GM18870 (cell line): Measurements from ENCODE around the gene SPEM3.
"Not testable (repeated sequence)": the region's sequence is repeated elsewhere in the genome, so short reads cannot be mapped to it uniquely, and the experiment has no call there.

Experiments used
- ATAC-seq: cut with Tn5 transposase; IDR thresholded peaks from one replicate; pipeline ENCODE4 v1.9.1; 2021; ENCODE audit warnings: moderate library complexity; ENCODE audit not compliant: unreplicated experiment

The SPEM3 gene

DNA sequence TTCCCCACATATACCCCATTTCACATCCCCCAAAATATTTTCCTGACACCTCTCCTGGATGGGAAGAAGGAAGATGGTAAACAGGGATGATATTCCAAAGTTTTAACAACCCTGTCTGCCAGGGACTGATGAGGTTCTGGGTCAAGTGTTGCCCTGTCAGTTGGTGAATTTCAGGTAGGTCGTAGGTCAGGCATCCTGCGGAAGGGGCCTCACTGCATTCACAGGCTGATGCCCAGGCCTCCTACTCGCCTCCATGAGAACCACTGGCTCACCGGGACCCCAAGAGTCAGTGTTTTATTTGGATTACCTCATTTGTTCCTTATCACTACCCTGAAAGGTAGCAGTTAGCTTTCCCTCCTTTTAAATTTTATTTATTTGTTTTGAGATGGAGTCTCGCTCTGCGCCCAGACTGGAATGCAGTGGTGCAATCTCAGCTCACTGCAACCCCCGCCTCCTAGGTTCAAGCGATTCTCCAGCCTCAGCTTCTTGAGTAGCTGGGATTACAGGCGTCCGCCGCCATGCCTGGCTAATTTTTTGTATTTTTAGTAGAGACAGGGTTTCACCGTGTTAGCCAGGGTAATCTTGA, 40.2 kb downstream of the SPEM3 start:
- ATAC-seq, result no peak

DNA sequence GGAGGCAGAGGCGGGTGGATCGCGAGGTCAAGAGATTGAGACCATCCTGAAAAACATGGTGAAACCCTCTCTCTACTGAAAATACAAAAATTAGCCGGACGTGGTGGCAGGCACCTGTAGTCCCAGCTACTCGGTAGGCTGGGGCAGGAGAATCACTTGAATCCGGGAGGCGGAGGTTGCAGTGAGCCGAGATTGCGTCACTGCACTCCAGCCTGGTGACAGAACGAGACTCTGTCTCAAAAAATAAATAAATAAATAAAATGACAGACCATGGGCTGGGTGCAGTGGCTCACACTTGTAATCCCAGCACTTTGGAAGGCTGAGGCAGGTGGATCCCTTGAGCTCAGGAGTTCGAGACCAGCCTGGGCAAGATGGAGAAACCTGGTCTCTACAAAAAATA, 41.2 kb downstream of the SPEM3 start:
- ATAC-seq, result not testable (repeated sequence)

DNA sequence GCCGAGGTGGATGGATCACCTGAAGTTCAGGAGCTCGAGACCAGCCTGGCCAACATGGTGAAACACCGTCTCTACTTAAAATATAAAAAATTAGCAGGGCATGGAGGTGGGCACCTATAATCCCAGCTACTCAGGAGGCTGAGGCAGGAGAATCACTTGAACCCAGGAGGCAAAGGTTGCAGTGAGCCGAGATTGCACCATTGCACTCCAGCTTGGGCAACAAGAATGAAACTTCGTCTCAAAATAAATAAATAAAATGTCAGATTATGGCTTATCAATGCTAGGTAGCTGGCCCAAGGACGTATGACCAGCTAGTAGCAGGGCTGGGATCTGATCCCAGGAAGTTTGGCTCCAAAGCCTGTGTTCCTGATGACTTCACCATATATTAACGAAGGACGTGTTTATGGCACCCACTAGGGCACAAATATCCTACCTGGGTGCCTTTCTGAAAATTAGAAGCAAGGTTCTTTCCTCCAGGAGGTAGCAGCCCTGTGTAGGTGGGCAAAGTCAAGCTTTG, 41.9 kb downstream of the SPEM3 start:
- ATAC-seq, result not testable (repeated sequence)

DNA sequence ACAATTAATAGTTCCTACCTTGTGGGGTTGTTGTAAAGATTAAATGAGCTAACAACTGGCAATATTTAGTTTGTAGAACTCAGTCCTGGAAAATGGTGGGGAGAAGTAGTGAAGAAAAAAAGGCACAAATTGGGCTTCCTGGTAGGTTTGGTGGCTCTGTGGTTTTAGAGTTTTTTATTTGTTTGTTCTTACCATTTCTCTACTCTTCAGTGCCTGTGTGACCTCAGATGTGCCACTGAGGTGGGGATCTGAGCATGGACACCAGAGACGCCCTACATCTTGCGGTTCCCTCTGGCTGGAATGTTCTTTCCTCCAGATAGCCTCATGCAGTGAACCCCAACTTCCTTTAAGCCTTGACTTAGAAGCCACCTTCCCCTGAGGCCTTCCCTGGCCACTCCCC, 43.1 kb downstream of the SPEM3 start:
- no peak for ATAC-seq

GRCh38 chr17:7474767-7475166, 46.1 kb downstream of the SPEM3 start:
- ATAC-seq, result not testable (repeated sequence)

GRCh38 chr17:7475764-7476422, 47.2 kb downstream of the SPEM3 start:
- ATAC-seq, result no peak

DNA sequence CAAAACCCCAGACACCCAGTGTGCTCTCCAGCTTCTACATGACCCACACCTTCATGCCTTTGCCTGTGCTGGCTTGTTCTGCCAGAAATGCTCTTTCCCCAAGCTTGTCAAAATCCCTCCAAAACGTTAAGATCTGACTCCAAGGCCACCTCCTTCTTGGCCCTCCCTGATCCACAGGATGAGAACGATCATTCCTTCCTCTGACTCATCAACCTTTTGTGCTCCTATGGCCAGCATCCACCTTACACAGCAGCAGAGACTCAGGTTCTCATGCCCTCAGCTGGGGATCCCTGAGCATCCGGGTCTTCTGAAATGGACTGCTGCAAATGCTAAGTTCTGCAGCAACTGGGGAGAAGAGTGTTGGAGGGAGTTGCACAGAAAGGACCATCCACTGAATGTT, 47.8 kb downstream of the SPEM3 start:
- no peak for ATAC-seq

DNA sequence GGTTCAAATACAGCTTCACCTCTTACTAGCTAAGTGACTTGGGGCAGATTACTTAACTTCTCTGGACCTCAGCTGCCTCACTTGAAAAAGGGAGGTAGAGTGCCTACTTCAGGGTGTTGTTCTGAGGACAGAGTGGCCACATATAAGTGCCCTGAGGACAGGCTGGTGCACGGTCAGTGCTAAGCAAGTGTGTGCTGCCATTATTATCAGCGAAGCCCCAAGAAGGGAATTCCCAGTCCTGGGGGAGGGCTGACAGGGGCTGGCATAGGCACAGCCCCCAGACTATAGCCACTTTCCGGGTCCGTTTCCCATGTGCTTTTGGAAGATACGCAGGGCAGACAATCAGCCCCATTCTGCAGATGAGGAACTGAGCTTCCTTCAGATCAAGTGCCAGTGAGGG, 48.3 kb downstream of the SPEM3 start:
- no peak for ATAC-seq

GRCh38 chr17:7477392-7478275, 49.0 kb downstream of the SPEM3 start:
- no peak for ATAC-seq

DNA sequence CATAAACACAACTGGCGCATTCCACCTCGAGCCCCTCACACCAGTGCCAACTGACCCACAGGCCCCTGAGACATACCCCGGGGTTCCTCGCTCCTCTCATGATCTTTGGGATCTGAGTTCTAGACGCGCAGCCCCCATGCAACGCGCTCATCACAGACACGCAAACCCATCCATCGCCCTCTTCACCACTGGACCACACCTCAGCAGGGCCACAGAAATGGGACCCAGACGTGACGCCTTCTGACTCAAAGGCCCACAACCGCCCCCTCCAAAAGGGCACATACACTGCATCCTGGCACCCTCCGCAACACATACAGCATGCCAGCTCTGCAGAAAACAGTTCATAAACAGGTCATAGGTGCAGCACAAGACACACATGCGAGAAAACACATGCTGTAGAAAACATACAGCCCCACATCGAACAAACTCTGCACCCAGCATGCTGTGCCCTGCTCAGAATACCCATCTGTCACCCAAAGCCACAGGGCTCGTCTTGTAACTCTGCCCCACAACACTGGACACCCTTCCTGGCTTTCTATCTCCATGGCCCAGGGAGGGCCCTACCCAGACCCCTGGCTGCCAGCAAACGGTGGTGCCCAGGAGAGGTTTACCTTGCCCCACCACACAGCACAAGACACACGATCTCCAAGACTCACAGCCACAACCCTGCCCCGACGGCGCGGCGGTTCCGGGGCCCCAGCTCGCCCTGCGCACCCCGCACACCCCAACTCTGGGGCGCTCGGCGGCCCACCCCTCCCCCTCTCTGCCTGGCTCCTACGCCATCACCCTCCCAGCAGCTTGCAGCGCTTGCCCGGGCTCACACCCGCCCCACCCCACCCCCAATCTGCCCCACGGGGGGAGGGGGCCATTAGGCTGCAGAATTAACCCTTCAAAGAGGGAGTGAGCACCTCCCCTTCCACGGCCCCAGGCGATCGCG, 49.9 kb downstream of the SPEM3 start:
- no peak for ATAC-seq

GRCh38 chr17:7479213-7480088, 50.8 kb downstream of the SPEM3 start, which contains the start of gene ZBTB4:
Gene ZBTB4 (minus strand): TSS chr17:7479631. CDS start chr17:7466801, 12,830 bp downstream.
- no peak for ATAC-seq

DNA sequence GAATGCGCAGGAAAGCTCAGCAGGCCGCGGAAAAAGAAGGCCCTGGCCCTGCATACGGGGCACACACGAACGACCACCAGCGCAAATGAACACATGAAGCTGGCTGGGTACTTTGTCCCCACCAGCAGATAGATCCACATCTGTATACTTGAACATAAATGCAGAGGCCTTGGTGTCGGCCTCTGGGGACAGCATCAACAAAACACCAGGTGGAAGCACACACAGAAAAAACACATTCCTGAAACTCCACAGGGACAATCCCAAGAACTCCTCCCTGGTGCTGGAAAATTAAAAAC, 51.4 kb downstream of the SPEM3 start:
- no peak for ATAC-seq

- ATAC-seq, result not testable (repeated sequence)
Observed at GRCh38 chr17:7481275-7481674, 52.6 kb downstream of the SPEM3 start, which contains the start of gene SLC35G6. Gene SLC35G6 (plus strand): TSS chr17:7481446. CDS start chr17:7481517, 71 bp downstream.

DNA sequence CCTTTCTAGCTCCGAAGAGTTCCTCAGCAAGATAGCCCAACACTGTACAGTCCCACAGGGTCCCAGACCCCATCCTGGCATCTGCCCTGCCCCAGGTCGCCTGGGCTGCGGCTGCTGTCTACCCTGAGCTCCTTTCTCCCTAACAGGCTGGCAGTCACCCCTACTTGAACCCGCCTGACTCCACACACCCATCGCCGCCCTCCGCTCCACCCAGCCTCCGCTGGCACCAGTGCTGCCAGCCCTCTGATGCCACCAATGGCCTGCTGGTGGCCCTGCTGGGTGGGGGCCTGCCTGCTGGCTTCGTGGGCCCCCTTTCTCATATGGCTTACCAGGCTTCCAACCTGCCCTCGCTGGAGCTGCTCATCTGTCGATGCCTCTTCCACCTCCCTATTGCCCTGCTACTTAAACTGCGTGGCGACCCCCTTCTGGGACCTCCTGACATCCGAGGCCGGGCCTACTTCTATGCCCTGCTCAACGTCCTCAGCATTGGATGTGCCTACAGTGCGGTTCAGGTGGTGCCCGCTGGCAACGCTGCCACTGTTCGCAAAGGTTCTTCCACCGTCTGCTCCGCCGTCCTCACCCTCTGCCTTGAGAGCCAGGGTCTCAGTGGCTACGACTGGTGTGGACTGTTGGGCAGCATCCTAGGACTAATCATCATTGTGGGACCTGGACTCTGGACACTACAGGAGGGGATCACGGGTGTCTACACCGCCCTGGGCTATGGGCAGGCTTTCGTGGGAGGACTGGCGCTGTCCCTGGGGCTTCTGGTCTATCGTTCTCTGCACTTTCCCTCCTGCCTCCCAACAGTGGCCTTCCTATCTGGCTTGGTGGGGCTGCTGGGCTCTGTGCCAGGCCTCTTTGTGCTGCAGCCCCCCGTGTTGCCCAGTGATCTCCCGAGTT, 53.4 kb downstream of the SPEM3 start:
- not testable (repeated sequence) for ATAC-seq
